K562 (cell line): Measurements from ENCODE around the gene SDK1.

ENCODE experiments used
- CBX1 ChIP-seq: sonication (generic); IDR thresholded peaks from 2 replicates; pipeline ENCODE4 v1.6.1; 2016; ENCODE audit warnings: antibody characterized with exemption, low read depth, mild to moderate bottlenecking
- CEBPG ChIP-seq, 3 experiments: fragments of 200-800 bp in 1 of 3; sonication (Bioruptor generic) in 1 of 3; sonication (generic) in 1 of 3; formaldehyde crosslinking in 1 of 3; IDR thresholded peaks in 2 of 3; conservative IDR thresholded peaks in 1 of 3; 2 replicates each; pipeline versions ENCODE4 v1.6.1 to v1.8.0; 2016 to 2022; ENCODE audit warnings: missing compliant biosample characterization in 2 of 3, missing genetic modification characterization in 2 of 3, mild to moderate bottlenecking in 1 of 3, missing genetic modification reagents in 1 of 3
- CSDE1 ChIP-seq, 2 experiments: fragments of 450-650 bp; IDR thresholded peaks; 2 replicates each; pipeline ENCODE4 v1.6.1; 2016; ENCODE audit warnings: mild to moderate bottlenecking in 1 of 2
- EP300 ChIP-seq: IDR thresholded peaks from 2 replicates; pipeline ENCODE4 v1.6.1; 2012; ENCODE audit warnings: low read length, improper control_type of control experiment
- NFXL1 ChIP-seq: fragments of 450-650 bp; formaldehyde crosslinking; IDR thresholded peaks from 2 replicates; pipeline ENCODE4 v1.4.0; 2021; ENCODE audit warnings: mild to moderate bottlenecking
- POLR2A ChIP-seq: fragments of 450-650 bp; conservative IDR thresholded peaks from 2 replicates; pipeline ENCODE4 v1.6.1; 2016
- POLR2AphosphoS5 ChIP-seq: IDR thresholded peaks from 2 replicates; pipeline ENCODE4 v1.6.1; 2011; ENCODE audit warnings: mild to moderate bottlenecking, low read depth, low read length, moderate library complexity; ENCODE audit not compliant: control insufficient read depth, insufficient read depth
- REST ChIP-seq, 2 experiments: fragments of 450-650 bp; formaldehyde crosslinking in 1 of 2; IDR thresholded peaks; 2 replicates each; pipeline versions ENCODE4 v1.4.0 to v1.6.1; 2014 to 2020; ENCODE audit warnings: mild to moderate bottlenecking in 2 of 2, borderline replicate concordance in 1 of 2, low read depth in 1 of 2
- TAF15 ChIP-seq: fragments of 200-400 bp; formaldehyde crosslinking; IDR thresholded peaks from 2 replicates; pipeline ENCODE4 v1.6.1; 2017; ENCODE audit warnings: mild to moderate bottlenecking, low read depth, low read length, moderate library complexity
- ZC3H11A ChIP-seq: IDR thresholded peaks from 2 replicates; pipeline ENCODE4 v1.6.1; 2012; ENCODE audit warnings: low read depth, low read length, improper control_type of control experiment
- TF ChIP-seq, protein P1 (sequence below), 3 experiments: IDR thresholded peaks in 2 of 3; conservative IDR thresholded peaks in 1 of 3; 2 replicates each; pipeline ENCODE4 v1.5.1; 2011 to 2012; ENCODE audit warnings: low read length in 3 of 3, mild to moderate bottlenecking in 3 of 3, control low read depth in 2 of 3, improper control_type of control experiment in 1 of 3, inconsistent platforms in 1 of 3, low read depth in 1 of 3, mixed read lengths in 1 of 3, moderate library complexity in 1 of 3; ENCODE audit not compliant: insufficient read depth in 2 of 3

GRCh38 chr7:3302681-3303320 is 1.7 kb downstream of the SDK1 start:
- no peak for TF ChIP-seq POLR2AphosphoS5
- no peak for TF ChIP-seq TAF15
- TF ChIP-seq, protein P1, sequence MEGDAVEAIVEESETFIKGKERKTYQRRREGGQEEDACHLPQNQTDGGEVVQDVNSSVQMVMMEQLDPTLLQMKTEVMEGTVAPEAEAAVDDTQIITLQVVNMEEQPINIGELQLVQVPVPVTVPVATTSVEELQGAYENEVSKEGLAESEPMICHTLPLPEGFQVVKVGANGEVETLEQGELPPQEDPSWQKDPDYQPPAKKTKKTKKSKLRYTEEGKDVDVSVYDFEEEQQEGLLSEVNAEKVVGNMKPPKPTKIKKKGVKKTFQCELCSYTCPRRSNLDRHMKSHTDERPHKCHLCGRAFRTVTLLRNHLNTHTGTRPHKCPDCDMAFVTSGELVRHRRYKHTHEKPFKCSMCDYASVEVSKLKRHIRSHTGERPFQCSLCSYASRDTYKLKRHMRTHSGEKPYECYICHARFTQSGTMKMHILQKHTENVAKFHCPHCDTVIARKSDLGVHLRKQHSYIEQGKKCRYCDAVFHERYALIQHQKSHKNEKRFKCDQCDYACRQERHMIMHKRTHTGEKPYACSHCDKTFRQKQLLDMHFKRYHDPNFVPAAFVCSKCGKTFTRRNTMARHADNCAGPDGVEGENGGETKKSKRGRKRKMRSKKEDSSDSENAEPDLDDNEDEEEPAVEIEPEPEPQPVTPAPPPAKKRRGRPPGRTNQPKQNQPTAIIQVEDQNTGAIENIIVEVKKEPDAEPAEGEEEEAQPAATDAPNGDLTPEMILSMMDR (IDR thresholded peaks at IDR 0.05 in 2 of 3, conservative IDR thresholded peaks at IDR 0.05 in 1 of 3; ENCODE audit: insufficient read depth in 2 of 3, low read depth in 1 of 3, low read length in 3 of 3) = no peak
- TF ChIP-seq ZC3H11A = no peak
- TF ChIP-seq NFXL1 = no peak
- TF ChIP-seq REST (IDR thresholded peaks at IDR 0.05; ENCODE audit: borderline replicate concordance) = no peak
- TF ChIP-seq REST (CRISPR knock-in tag; IDR thresholded peaks at IDR 0.05; ENCODE audit: low read depth) = no peak
- TF ChIP-seq POLR2A = no peak
- no peak for TF ChIP-seq CEBPG (CRISPR knock-in tag; IDR thresholded peaks at IDR 0.05)
- TF ChIP-seq CEBPG (tag; conservative IDR thresholded peaks at IDR 0.05 in 1 of 2, IDR thresholded peaks at IDR 0.05 in 1 of 2) = no peak
- no peak for TF ChIP-seq CSDE1 (IDR thresholded peaks at IDR 0.05)
- TF ChIP-seq EP300 = no peak
- no peak for TF ChIP-seq CBX1
